ENCODE data around the gene DARS1.

Gene DARS1

DNA sequence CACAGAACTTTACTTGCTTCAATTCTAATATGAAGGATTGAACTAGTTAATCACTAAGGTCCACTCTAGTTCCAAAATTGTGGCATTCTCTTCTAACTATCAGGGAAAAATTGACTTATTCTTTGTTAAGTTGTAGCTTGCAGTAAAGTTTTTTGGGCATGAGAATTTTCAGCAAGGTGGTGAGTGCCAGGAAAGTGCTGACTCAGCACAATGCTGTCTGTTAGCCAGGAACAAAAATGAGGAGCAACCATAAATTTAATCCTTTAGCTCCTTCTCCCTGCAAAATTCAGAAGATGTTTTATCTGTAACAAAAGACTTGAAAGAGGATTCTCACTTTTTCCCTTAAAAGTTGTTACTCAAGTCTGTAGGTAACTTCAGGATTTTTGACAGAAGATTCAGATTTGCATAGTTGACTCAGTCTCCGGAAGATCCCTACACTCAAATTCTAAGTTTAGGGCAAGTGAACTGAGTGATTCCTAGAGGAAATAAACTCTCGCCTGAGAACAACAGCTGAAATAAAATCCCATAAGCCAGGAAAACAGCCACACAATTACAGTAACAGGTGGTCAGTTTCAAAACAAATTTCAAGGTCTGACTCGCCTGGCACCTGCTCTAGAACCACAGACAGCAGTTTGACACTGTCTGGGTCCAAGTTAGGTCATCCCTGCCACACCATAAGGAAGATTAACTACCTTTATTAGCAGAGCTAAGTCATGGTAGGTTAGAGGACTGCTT lies 20.2 kb upstream of the DARS1 start:
- no peak for TF ChIP-seq CTCF (IDR thresholded peaks at IDR 0.05)

- no peak for TF ChIP-seq CTCF (IDR thresholded peaks at IDR 0.05)
These were observed 19.5 kb upstream of the DARS1 start for GRCh38 chr2:136004965-136005364.

DNA sequence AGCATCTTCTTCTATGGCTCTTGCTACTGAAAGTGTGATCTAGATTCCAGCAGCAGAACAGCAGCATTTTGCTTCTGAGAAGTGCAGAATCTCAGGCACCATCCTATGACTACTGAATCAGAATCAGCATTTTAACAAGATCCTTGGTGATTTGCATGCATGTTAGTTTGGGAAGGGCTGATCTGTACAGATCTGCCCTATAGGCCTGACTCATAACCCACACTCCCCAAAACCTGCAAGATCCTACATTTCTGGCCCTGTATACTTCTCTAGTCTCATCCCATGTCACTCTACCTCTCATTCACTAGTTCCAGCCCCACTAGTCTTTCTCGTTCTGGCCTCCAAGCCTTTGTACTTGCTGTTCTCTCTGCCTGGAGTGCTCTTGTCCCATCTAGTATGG lies 15.7 kb upstream of the DARS1 start:
- no peak for TF ChIP-seq CTCF (IDR thresholded peaks at IDR 0.05)

GRCh38 chr2:136000502-136000901 lies 15.1 kb upstream of the DARS1 start:
- no peak for TF ChIP-seq CTCF (IDR thresholded peaks at IDR 0.05)

- no peak for TF ChIP-seq CTCF (IDR thresholded peaks at IDR 0.05)
These were observed 14.5 kb upstream of the DARS1 start for GRCh38 chr2:135999899-136000298.

DNA sequence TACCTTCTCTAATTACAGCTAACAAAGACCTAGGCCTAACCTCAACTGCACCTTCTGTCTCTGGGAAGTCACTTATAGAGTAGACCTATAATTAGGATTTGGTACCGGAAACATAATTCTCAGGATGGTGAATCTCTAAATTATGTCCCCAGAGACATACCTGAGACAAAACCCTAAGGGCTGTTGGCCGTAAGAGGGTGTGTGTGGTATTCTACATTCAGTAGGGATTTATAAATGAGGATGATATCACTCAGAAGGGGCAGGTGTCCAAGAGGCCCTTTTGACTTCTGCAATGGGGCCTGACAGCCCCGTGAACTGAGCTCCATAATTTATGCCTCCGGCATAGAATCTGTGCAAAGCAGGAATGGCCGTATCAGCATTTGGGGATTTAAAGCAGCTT lies 13.5 kb upstream of the DARS1 start:
- no peak for TF ChIP-seq CTCF (IDR thresholded peaks at IDR 0.05)

- no peak for TF ChIP-seq CTCF (IDR thresholded peaks at IDR 0.05)
These were observed 12.0 kb upstream of the DARS1 start for GRCh38 chr2:135997380-135997779.

DNA sequence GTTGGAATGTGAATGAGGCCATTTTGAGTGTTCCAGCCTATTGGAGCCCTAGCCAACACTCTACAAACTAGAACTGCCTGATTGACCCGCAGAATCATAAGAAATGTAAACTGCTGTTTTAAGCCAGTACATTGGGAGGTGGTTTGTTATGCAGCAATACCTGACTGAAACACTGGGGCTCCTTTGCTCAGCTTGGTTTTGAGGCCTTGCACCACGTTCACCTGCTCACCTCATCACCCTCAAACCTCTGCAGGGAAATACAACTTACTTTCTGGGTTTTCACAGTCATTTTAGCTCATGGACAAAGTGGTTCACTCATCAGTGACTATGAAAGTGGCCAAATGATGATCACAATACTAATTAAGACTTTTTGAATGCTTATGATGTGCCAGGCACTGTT lies 10.9 kb upstream of the DARS1 start:
- TF ChIP-seq CTCF (IDR thresholded peaks at IDR 0.05): no peak
